GM18526 (cell line): Measurements from ENCODE around the gene UNC5C.

ENCODE experiments used
- POLR2A ChIP-seq: IDR thresholded peaks from 3 replicates; pipeline ENCODE4 v1.6.1; 2011; ENCODE audit not compliant: insufficient read length; ENCODE audit errors: extremely low read depth

UNC5C gene

GRCh38 chr4:95122001-95122400, 426.8 kb downstream of the UNC5C start:
- no peak for TF ChIP-seq POLR2A

DNA sequence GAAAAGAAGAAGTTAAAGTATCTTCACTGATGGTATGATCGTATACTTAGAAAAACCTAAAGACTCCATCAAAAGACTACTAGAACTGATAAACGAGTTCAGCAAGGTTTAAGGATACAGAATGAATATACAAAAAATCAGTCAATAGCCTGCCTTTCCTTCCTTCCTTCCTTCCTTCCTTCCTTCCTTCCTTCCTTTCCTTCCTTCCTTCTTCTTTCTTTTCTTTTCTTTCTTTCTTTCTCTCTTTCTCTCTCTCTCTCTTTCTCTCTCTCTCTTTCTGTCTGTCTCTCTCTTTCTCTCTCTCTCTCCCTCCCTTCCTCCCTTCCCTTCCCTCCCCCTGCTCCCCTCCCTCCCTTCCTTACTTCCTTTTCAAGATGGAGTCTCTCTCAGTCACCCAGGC, 428.3 kb downstream of the UNC5C start:
- no peak for TF ChIP-seq POLR2A

- no peak for TF ChIP-seq POLR2A
These were observed 430.3 kb downstream of the UNC5C start for GRCh38 chr4:95118497-95118896.

- no peak for TF ChIP-seq POLR2A
These were observed 434.3 kb downstream of the UNC5C start for GRCh38 chr4:95114521-95114920.
